Epithelial cell of esophagus (primary cell): Measurements from ENCODE around the gene CACNA2D1.

Source experiments
- DNase-seq: peaks from one replicate; pipeline ENCODE4 v3.0.0; 2010; ENCODE audit warnings: low read depth
- H3K4me3 ChIP-seq: 2 replicates; pipeline ENCODE4 v1.5.1; 2011; ENCODE audit warnings: mild to moderate bottlenecking, low read length, control low read depth
- CTCF ChIP-seq: IDR thresholded peaks from 2 replicates; pipeline ENCODE4 v1.5.1; 2011; ENCODE audit warnings: low read depth, mild to moderate bottlenecking, low read length, control low read depth, inconsistent platforms; ENCODE audit not compliant: insufficient read depth; ENCODE audit errors: missing control alignments

Gene CACNA2D1

GRCh38 chr7:82049442-82049841 is 394.1 kb downstream of the CACNA2D1 start:
- H3K4me3 ChIP-seq = no peak overlapping the region
- DNase-seq = no peak
- TF ChIP-seq CTCF = no peak

GRCh38 chr7:82044497-82045080 is 399.0 kb downstream of the CACNA2D1 start:
- peak; percentile 62 for DNase-seq
- no peak overlapping the region for H3K4me3 ChIP-seq
- peak; percentile 67 for TF ChIP-seq CTCF

- H3K4me3 ChIP-seq = no peak overlapping the region
- TF ChIP-seq CTCF = no peak
- DNase-seq = no peak
Measured at GRCh38 chr7:82039621-82040020, 404.0 kb downstream of the CACNA2D1 start.

GRCh38 chr7:82036146-82036886 is 407.3 kb downstream of the CACNA2D1 start:
- H3K4me3 ChIP-seq = no peak overlapping the region
- TF ChIP-seq CTCF = no peak
- DNase-seq = peak; percentile 13

- DNase-seq = no peak
- no peak for TF ChIP-seq CTCF
- H3K4me3 ChIP-seq = no peak overlapping the region
Measured at GRCh38 chr7:82035456-82035855, 408.1 kb downstream of the CACNA2D1 start.

- no peak overlapping the region for H3K4me3 ChIP-seq
- TF ChIP-seq CTCF = no peak
- DNase-seq = no peak
Measured at GRCh38 chr7:82032901-82033300, 410.7 kb downstream of the CACNA2D1 start.
